Measurements from ENCODE around the gene CCDC184.

GRCh38 chr12:48143898-48144297 is 39.5 kb upstream of the CCDC184 start:
- TF ChIP-seq POU6F1 (CRISPR knock-in tag; IDR thresholded peaks at IDR 0.05; ENCODE audit: borderline replicate concordance, low read depth), result no peak
- TF ChIP-seq OSR1 (CRISPR knock-in tag; IDR thresholded peaks at IDR 0.05), result no peak

Data from SK-N-SH treated with all-trans-retinoic acid at 6 μM for 48 hours (cell line).